ENCODE results near the gene NT5C1A. TPM values are rescaled to one million over a fixed set of nuclear protein-coding genes. Genes with fewer than 3 reads are reported as not detected.

NT5C1A gene
- total RNA-seq, 1 experiment from 2014 or later: not detected

DNA sequence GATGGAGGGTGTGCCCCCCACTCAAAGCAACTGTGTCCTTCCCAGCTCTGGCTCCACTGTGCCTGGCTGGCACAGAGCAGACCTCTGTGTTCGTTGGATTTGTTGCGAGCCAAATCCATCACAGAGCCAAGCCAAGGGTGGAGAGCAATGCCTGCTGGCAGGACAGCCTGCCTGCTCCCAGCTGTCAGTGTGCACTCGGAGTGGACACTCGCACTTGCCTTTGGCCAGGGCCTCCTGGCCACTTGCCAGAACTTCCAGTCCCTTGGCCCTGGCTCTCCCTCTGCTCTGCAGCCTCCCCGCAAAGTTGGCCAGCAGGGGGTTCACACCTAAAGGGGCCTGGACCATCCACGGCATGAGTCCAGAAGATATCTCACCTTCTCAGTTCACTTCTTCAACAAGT lies 48.9 kb downstream of the NT5C1A start:
- Mint-ChIP-seq H3K36me3 (ENCODE audit: insufficient read depth in 1 of 3, low read depth in 3 of 3) (no peaks in the 10 kb centered on the region), H3K27ac (no peak overlapping the region), H3K9me3 (no peaks in the 10 kb centered on the region), H3K27me3 (ENCODE audit: low read depth) (peaks cover 77% of the 10 kb centered on the region), H3K4me3 (no peak overlapping the region), H3K4me1 (no peaks in the 10 kb centered on the region)
- no peaks in the 10 kb centered on the region for H3K79me2 ChIP-seq (ENCODE audit: insufficient read depth, low read length)
- no peak overlapping the region for H3K14ac ChIP-seq (ENCODE audit: insufficient read depth, low read length)
- no peak overlapping the region for H4K91ac ChIP-seq (ENCODE audit: insufficient read length, low read depth, low read length)
- DNase-seq: no peak
- no peak overlapping the region for H3K4me2 ChIP-seq (ENCODE audit: insufficient read depth, insufficient read length, low read length)
- WGBS (ENCODE audit: extremely low coverage, insufficient read length, low lambda C conversion rate): no CpG with 5 or more reads among the region's 6 CpGs
- no peak overlapping the region for H2BK120ac ChIP-seq (ENCODE audit: low read depth, low read length, poor library complexity, severe bottlenecking)
- no peak overlapping the region for H3K18ac ChIP-seq (ENCODE audit: insufficient read length, low read depth, low read length)
- no peak overlapping the region for H2BK20ac ChIP-seq (ENCODE audit: low read depth, low read length, poor library complexity, severe bottlenecking)
- H2AFZ ChIP-seq (ENCODE audit: low read length): no peak overlapping the region
- no peak overlapping the region for H3K9ac ChIP-seq (ENCODE audit: extremely low read depth, insufficient read length, low read length)
- no peak overlapping the region for H3K4ac ChIP-seq (ENCODE audit: low read depth, low read length)
- H3K56ac ChIP-seq (ENCODE audit: insufficient read length, low read depth, low read length): no peak overlapping the region
- no peak overlapping the region for H3K23ac ChIP-seq (ENCODE audit: insufficient read length, low read depth, low read length)
- no peak overlapping the region for H2AK5ac ChIP-seq (ENCODE audit: insufficient read length, low read length)
- H4K8ac ChIP-seq (replicated peaks; ENCODE audit: insufficient read length, low read depth, low read length): no peak overlapping the region
- TF ChIP-seq, protein P1, sequence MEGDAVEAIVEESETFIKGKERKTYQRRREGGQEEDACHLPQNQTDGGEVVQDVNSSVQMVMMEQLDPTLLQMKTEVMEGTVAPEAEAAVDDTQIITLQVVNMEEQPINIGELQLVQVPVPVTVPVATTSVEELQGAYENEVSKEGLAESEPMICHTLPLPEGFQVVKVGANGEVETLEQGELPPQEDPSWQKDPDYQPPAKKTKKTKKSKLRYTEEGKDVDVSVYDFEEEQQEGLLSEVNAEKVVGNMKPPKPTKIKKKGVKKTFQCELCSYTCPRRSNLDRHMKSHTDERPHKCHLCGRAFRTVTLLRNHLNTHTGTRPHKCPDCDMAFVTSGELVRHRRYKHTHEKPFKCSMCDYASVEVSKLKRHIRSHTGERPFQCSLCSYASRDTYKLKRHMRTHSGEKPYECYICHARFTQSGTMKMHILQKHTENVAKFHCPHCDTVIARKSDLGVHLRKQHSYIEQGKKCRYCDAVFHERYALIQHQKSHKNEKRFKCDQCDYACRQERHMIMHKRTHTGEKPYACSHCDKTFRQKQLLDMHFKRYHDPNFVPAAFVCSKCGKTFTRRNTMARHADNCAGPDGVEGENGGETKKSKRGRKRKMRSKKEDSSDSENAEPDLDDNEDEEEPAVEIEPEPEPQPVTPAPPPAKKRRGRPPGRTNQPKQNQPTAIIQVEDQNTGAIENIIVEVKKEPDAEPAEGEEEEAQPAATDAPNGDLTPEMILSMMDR (conservative IDR thresholded peaks at IDR 0.05): no peak
- no peak overlapping the region for H2BK5ac ChIP-seq (ENCODE audit: insufficient read length, low read length)
- H4K20me1 ChIP-seq (ENCODE audit: control insufficient read depth, insufficient read depth, insufficient read length): no peaks in the 10 kb centered on the region
- no peaks in the 10 kb centered on the region for H3K23me2 ChIP-seq (ENCODE audit: insufficient read length, low read depth, low read length, poor library complexity, severe bottlenecking)
- no peak overlapping the region for H4K5ac ChIP-seq (ENCODE audit: insufficient read length, low read depth, low read length)
- no peaks in the 10 kb centered on the region for H3K9me3 ChIP-seq (ENCODE audit: control insufficient read depth, low read depth, low read length)
- H3K79me1 ChIP-seq (ENCODE audit: insufficient read depth, low read depth, low read length, poor library complexity, severe bottlenecking): no peaks in the 10 kb centered on the region
- no peak overlapping the region for H3T11ph ChIP-seq (ENCODE audit: low read length)
- no peak overlapping the region for H2BK12ac ChIP-seq (ENCODE audit: insufficient read length, low read depth, low read length)
- H3K4me1 ChIP-seq (ENCODE audit: insufficient read depth, low read length): no peaks in the 10 kb centered on the region
- no peak overlapping the region for H3K27ac ChIP-seq (ENCODE audit: insufficient read length, low read depth, low read length)
- no peak overlapping the region for H2BK15ac ChIP-seq (ENCODE audit: low read depth, low read length)
- no peaks in the 10 kb centered on the region for H3K27me3 ChIP-seq (ENCODE audit: insufficient read depth, low read length)
